NCI-H2196 (cell line): ENCODE measurements around the gene C20orf96.
"Not testable (repeated sequence)": the region's sequence is repeated elsewhere in the genome, so short reads cannot be mapped to it uniquely, and the experiment has no call there.

Experiments
- DNase-seq: peaks from one replicate; lab custom pipeline; 2025; ENCODE audit not compliant: unreplicated experiment; lab: John Stamatoyannopoulos, UW

The C20orf96 gene

GRCh38 chr20:237489-237888, 53.1 kb downstream of the C20orf96 start:
- DNase-seq = no peak

- DNase-seq = peak; percentile 8
Observed at GRCh38 chr20:235891-236290, 54.7 kb downstream of the C20orf96 start.

- DNase-seq = no peak
Observed at GRCh38 chr20:227439-228105, 63.0 kb downstream of the C20orf96 start.

GRCh38 chr20:226958-227357, 63.6 kb downstream of the C20orf96 start, which contains the start of gene DEFB129:
DEFB129 (plus strand) TSS chr20:227258; CDS start chr20:227289, 31 bp downstream.
- DNase-seq = no peak

- not testable (repeated sequence) for DNase-seq
Observed at GRCh38 chr20:225879-226278, 64.7 kb downstream of the C20orf96 start.

GRCh38 chr20:221258-221830, 69.2 kb downstream of the C20orf96 start:
- DNase-seq = no peak
